H1 (cell line): ENCODE data around the gene SLC5A11. TPM values are rescaled to one million over a fixed set of nuclear protein-coding genes. Genes with fewer than 3 reads are reported as not detected.

Experiments used
- CTCF ChIA-PET: fragments of 300-600 bp; sonication (Branson Sonifier 250); formaldehyde crosslinking; loops from one replicate; lab custom pipeline; 2021; ENCODE audit not compliant: partially characterized antibody; lab: Charles Lee
- POLR2A ChIA-PET: fragments of 300-600 bp; sonication (Branson Sonifier 250); formaldehyde crosslinking; loops from one replicate; lab custom pipeline; 2021; ENCODE audit warnings: inconsistent platforms; ENCODE audit not compliant: partially characterized antibody; lab: Charles Lee
- DNase-seq, 2 experiments: peaks; one replicate each; pipeline versions ENCODE4 v3.0.0 to v3.0.0-alpha.2; 2010 to 2022; ENCODE audit warnings: low spot score in 2 of 2, low read depth in 1 of 2, mixed read lengths in 1 of 2
- FAIRE-seq: peaks from 2 replicates; lab custom pipeline; 2011; peaks lifted over from hg19 to GRCh38; lab: Jason Lieb, UNC
- H2AFZ ChIP-seq: 2 replicates; pipeline ENCODE4 v1.8.1; 2012; ENCODE audit warnings: low read length, inconsistent platforms
- H2AK5ac ChIP-seq: 2 replicates; pipeline ENCODE4 v1.6.1; 2013; ENCODE audit warnings: low read depth, low read length
- H2BK120ac ChIP-seq: replicated peaks from 2 replicates; pipeline ENCODE3; 2013; ENCODE audit warnings: low read depth, low read length, inconsistent platforms
- H2BK12ac ChIP-seq: 2 replicates; pipeline ENCODE4 v1.6.1; 2013; ENCODE audit warnings: low read depth, low read length
- H2BK15ac ChIP-seq: 2 replicates; pipeline ENCODE4 v1.6.1; 2013; ENCODE audit warnings: low read length
- H2BK20ac ChIP-seq: 2 replicates; pipeline ENCODE4 v1.6.1; 2013; ENCODE audit warnings: low read length
- H2BK5ac ChIP-seq: 2 replicates; pipeline ENCODE4 v1.6.1; 2013; ENCODE audit warnings: low read depth, low read length
- H3K14ac ChIP-seq: 2 replicates; pipeline ENCODE4 v1.6.1; 2013; ENCODE audit warnings: inconsistent platforms; ENCODE audit not compliant: insufficient read length
- H3K18ac ChIP-seq: 2 replicates; pipeline ENCODE4 v1.6.1; 2013; ENCODE audit warnings: low read length; ENCODE audit errors: extremely low read depth
- H3K23ac ChIP-seq: 2 replicates; pipeline ENCODE4 v1.6.1; 2013; ENCODE audit warnings: inconsistent platforms; ENCODE audit not compliant: insufficient read length
- H3K23me2 ChIP-seq: 2 replicates; pipeline ENCODE4 v1.6.1; 2013; ENCODE audit warnings: low read depth, low read length
- H3K27ac ChIP-seq: 2 replicates; pipeline ENCODE4 v1.6.1; 2011; ENCODE audit warnings: low read depth, low read length, inconsistent platforms
- H3K27me3 ChIP-seq, 4 experiments: replicated peaks in 1 of 4; 1 replicate in 1 of 4; 2 replicates in 3 of 4; pipeline versions ENCODE4 v1.6.1 to v1.8.1; 2011 to 2013; ENCODE audit warnings: low read length in 3 of 4, mild to moderate bottlenecking in 3 of 4, inconsistent platforms in 2 of 4, mixed read lengths in 2 of 4, moderate library complexity in 1 of 4; ENCODE audit not compliant: control insufficient read depth in 3 of 4, insufficient read depth in 3 of 4; ENCODE audit errors: extremely low read depth in 1 of 4
- H3K36me3 ChIP-seq, 4 experiments: 2 replicates each; pipeline versions ENCODE4 v1.6.1 to v1.8.1; 2011 to 2013; ENCODE audit warnings: mild to moderate bottlenecking in 4 of 4, low read length in 3 of 4, moderate library complexity in 2 of 4, control low read depth in 1 of 4, inconsistent platforms in 1 of 4; ENCODE audit not compliant: insufficient read depth in 4 of 4, control insufficient read depth in 2 of 4
- H3K4ac ChIP-seq: replicated peaks from 2 replicates; pipeline ENCODE3; 2013; ENCODE audit warnings: low read length, low read depth, mixed read lengths, inconsistent platforms; ENCODE audit not compliant: insufficient read length
- H3K4me1 ChIP-seq, 4 experiments: replicated peaks in 1 of 4; 1 replicate in 1 of 4; 2 replicates in 3 of 4; pipeline versions ENCODE4 v1.6.1 to v1.8.1; 2011 to 2013; ENCODE audit warnings: low read length in 3 of 4, inconsistent platforms in 2 of 4, mixed read lengths in 1 of 4; ENCODE audit not compliant: insufficient read depth in 4 of 4, control insufficient read depth in 3 of 4
- H3K4me2 ChIP-seq, 2 experiments: 2 replicates each; pipeline versions ENCODE4 v1.6.1 to v1.8.1; 2011 to 2013; ENCODE audit warnings: low read depth in 2 of 2, low read length in 2 of 2, control low read depth in 1 of 2, inconsistent platforms in 1 of 2, mild to moderate bottlenecking in 1 of 2; ENCODE audit not compliant: insufficient read depth in 1 of 2
- H3K4me3 ChIP-seq, 4 experiments: fragments of 200-600, 300-600 bp in 1 of 4; sonication (generic), shearing (Covaris generic), sonication (Bioruptor Twin) in 1 of 4; 2 replicates each; pipeline versions ENCODE4 v1.5.1 to v1.8.1; 2011 to 2016; ENCODE audit warnings: low read length in 4 of 4, low read depth in 3 of 4, control low read depth in 2 of 4, inconsistent platforms in 2 of 4, mild to moderate bottlenecking in 2 of 4, mixed read lengths in 1 of 4, moderate library complexity in 1 of 4; ENCODE audit not compliant: insufficient read depth in 2 of 4; ENCODE audit errors: extremely low read depth in 1 of 4
- H3K56ac ChIP-seq: replicated peaks from 2 replicates; pipeline ENCODE3; 2013; ENCODE audit warnings: low read depth, mild to moderate bottlenecking, mixed read lengths, low read length, inconsistent platforms; ENCODE audit not compliant: insufficient read length
- H3K79me1 ChIP-seq: 2 replicates; pipeline ENCODE4 v1.6.1; 2013; ENCODE audit warnings: low read depth, low read length, control low read depth
- H3K79me2 ChIP-seq, 2 experiments: 2 replicates each; pipeline versions ENCODE4 v1.6.1 to v1.8.1; 2012 to 2013; ENCODE audit warnings: low read length in 2 of 2, mild to moderate bottlenecking in 2 of 2, inconsistent platforms in 1 of 2; ENCODE audit not compliant: insufficient read depth in 2 of 2, control insufficient read depth in 1 of 2
- H3K9ac ChIP-seq, 4 experiments: replicated peaks in 1 of 4; 1 replicate in 1 of 4; 2 replicates in 3 of 4; pipeline versions ENCODE4 v1.6.1 to v1.8.1; 2011 to 2013; ENCODE audit warnings: low read depth in 3 of 4, low read length in 3 of 4, control low read depth in 2 of 4, mild to moderate bottlenecking in 2 of 4, moderate library complexity in 2 of 4, inconsistent platforms in 1 of 4; ENCODE audit errors: extremely low read depth in 1 of 4
- H3K9me3 ChIP-seq, 2 experiments: 2 replicates each; pipeline versions ENCODE4 v1.6.1 to v1.8.1; 2012 to 2013; ENCODE audit warnings: mild to moderate bottlenecking in 2 of 2, moderate library complexity in 2 of 2, control low read depth in 1 of 2, inconsistent platforms in 1 of 2, low read depth in 1 of 2, low read length in 1 of 2, mixed read lengths in 1 of 2; ENCODE audit not compliant: insufficient read depth in 2 of 2
- H4K20me1 ChIP-seq, 2 experiments: replicated peaks in 1 of 2; 2 replicates each; pipeline versions ENCODE3 to v1.8.1; 2011 to 2013; ENCODE audit warnings: inconsistent platforms in 2 of 2, low read length in 2 of 2, mild to moderate bottlenecking in 1 of 2; ENCODE audit not compliant: insufficient read depth in 2 of 2, control insufficient read depth in 1 of 2
- H4K5ac ChIP-seq: 2 replicates; pipeline ENCODE4 v1.6.1; 2013; ENCODE audit warnings: low read length, low read depth, mixed read lengths, inconsistent platforms; ENCODE audit not compliant: insufficient read length
- H4K8ac ChIP-seq: 2 replicates; pipeline ENCODE4 v1.8.0; 2013; ENCODE audit warnings: mild to moderate bottlenecking, moderate library complexity, low read length, inconsistent platforms; ENCODE audit not compliant: insufficient read depth; ENCODE audit errors: extremely low read depth
- H4K91ac ChIP-seq: replicated peaks from 2 replicates; pipeline ENCODE3; 2013; ENCODE audit warnings: low read length, mixed read lengths, inconsistent platforms; ENCODE audit not compliant: insufficient read length
- SAP30 ChIP-seq: fragments of 300-600 bp; sonication (generic); IDR thresholded peaks from 2 replicates; pipeline ENCODE4 v1.7.1; 2012; ENCODE audit warnings: low read length, moderate library complexity, mild to moderate bottlenecking, inconsistent platforms; ENCODE audit not compliant: insufficient read depth, insufficient replicate concordance
- WGBS, 2 experiments: shearing (Covaris generic) in 1 of 2; methylation state at CpG; one replicate each; pipeline versions ENCODE4 v1.1.6 to v1.1.7; 2013 to 2015; ENCODE audit warnings: low lambda C conversion rate in 2 of 2, mixed read lengths in 2 of 2, inconsistent platforms in 1 of 2, low coverage in 1 of 2, missing lambda C conversion rate in 1 of 2; ENCODE audit not compliant: insufficient replicate concordance in 2 of 2, insufficient coverage in 1 of 2, insufficient read length in 1 of 2; ENCODE audit errors: extremely low coverage in 1 of 2, missing lambda C conversion rate in 1 of 2; 5-methylcytosine and 5-hydroxymethylcytosine counted together
- polyA plus RNA-seq, 7 experiments: library from polyadenylated mRNA; depleted of rRNA in 3 of 7; stranded (reverse) in 5 of 7; unstranded in 2 of 7; fragments of >200 nt in 5 of 7; fragments of 200-250 nt in 2 of 7; gene quantifications; 1 replicate in 5 of 7; 2 replicates in 1 of 7; 4 replicates in 1 of 7; pipeline versions ENCODE4 v1.2.1 to v1.2.3, GENCODE V29; 2011 to 2013; ENCODE audit warnings: missing spikeins in 2 of 7, mixed read lengths in 2 of 7
- total RNA-seq: library from RNA; stranded (reverse); fragmentation: NEBNext Ultra II Directional; extraction: Animal tissue kit (Norgen Biotek cat#: 25700); gene quantifications from 2 replicates; pipeline ENCODE4 v1.2.1, GENCODE V29; 2021

SLC5A11 gene
- total and polyA plus RNA-seq, 2 of the 8 experiments (the other 6 are each of a cell fraction or from before 2014, with no cell fraction given), result 0.26 to 0.59 TPM

GRCh38 chr16:24807301-24807700 lies 38.5 kb upstream of the SLC5A11 start:
- H3K36me3 ChIP-seq, result peaks cover 46 to 99% (median 88%) of the 10 kb centered on the region in 4 experiments
- H2AFZ ChIP-seq, result no peak overlapping the region
- no peak overlapping the region for H3K4me2 ChIP-seq
- H3K4me1 ChIP-seq, result no peaks in the 10 kb centered on the region
- POLR2A ChIA-PET, result interaction anchor here (0.7 to 1.5 kb wide), 2 partner anchors 11 to 202 kb away, joined by 4 read pairs; no protein-coding TSS in a partner anchor
- H3K27me3 ChIP-seq, result no peaks in the 10 kb centered on the region
- no peak overlapping the region for H3K27ac ChIP-seq
- DNase-seq, result no peak
- H2BK120ac ChIP-seq, result no peak overlapping the region
- H2BK20ac ChIP-seq, result no peak overlapping the region
- H3K4ac ChIP-seq, result no peak overlapping the region
- no peak overlapping the region for H4K91ac ChIP-seq
- H2BK15ac ChIP-seq, result no peak overlapping the region
- TF ChIP-seq SAP30, result no peak
- H3K9me3 ChIP-seq, result no peaks in the 10 kb centered on the region
- no peak overlapping the region for H3K18ac ChIP-seq
- H3K56ac ChIP-seq, result no peak overlapping the region
- H3K23me2 ChIP-seq, result no peaks in the 10 kb centered on the region
- no peak for FAIRE-seq
- no peak overlapping the region for H3K14ac ChIP-seq
- CTCF ChIA-PET, result no interaction called here
- peaks cover 3 to 4% of the 10 kb centered on the region in 2 experiments for H4K20me1 ChIP-seq
- H4K8ac ChIP-seq, result no peak overlapping the region
- no peak overlapping the region for H3K4me3 ChIP-seq
- no peak overlapping the region for H2AK5ac ChIP-seq
- no peak overlapping the region for H2BK12ac ChIP-seq
- H4K5ac ChIP-seq, result no peak overlapping the region
- H3K23ac ChIP-seq, result no peak overlapping the region
- no peak overlapping the region for H3K9ac ChIP-seq
- no peaks in the 10 kb centered on the region for H3K79me1 ChIP-seq
- H3K79me2 ChIP-seq, result no peaks in the 10 kb centered on the region
- no peak overlapping the region for H2BK5ac ChIP-seq
- WGBS, 2 experiments, result 89% methylated on average over 1 of the region's 1 CpG; no CpG with 5 or more reads in 1 of the 2 experiments
